SU-DHL-6 (cell line): ENCODE results near the gene CRTC3.

ENCODE experiments used
- EZH2phosphoT487 ChIP-seq: fragments of 200-600 bp; sonication (generic), shearing (Covaris generic); conservative IDR thresholded peaks from 2 replicates; pipeline ENCODE4 v1.6.1; 2018; ENCODE audit warnings: mild to moderate bottlenecking, antibody characterized with exemption, low read length, moderate library complexity, mixed read lengths
- TF ChIP-seq, protein P1 (sequence below): fragments of 200-600 bp; sonication (generic); IDR thresholded peaks from one replicate; pipeline ENCODE4 v1.5.1; 2017; ENCODE audit warnings: antibody characterized with exemption, mild to moderate bottlenecking, low read length, moderate library complexity; ENCODE audit not compliant: insufficient read depth, poor library complexity, severe bottlenecking

DNA sequence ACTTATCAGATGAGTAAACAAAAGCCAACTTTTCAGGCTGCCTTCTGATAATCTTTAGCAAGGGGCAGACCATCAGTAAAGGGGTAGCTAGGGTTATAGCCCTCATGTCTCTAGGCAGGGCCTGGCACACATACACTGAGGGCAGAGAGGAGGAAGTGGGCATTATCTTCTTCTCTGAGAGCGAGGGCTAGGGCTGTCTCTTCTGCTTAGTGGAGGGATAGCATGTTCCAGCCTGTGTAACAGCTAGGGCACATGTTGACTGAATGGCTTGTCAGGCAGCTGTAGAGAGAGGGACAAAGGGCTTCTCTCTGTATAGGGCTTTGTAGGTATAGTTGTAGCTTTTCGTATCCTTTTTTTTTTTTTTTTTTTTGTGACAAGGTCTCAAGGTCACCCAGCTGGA is 17.8 kb downstream of the CRTC3 start:
- TF ChIP-seq, protein P1, sequence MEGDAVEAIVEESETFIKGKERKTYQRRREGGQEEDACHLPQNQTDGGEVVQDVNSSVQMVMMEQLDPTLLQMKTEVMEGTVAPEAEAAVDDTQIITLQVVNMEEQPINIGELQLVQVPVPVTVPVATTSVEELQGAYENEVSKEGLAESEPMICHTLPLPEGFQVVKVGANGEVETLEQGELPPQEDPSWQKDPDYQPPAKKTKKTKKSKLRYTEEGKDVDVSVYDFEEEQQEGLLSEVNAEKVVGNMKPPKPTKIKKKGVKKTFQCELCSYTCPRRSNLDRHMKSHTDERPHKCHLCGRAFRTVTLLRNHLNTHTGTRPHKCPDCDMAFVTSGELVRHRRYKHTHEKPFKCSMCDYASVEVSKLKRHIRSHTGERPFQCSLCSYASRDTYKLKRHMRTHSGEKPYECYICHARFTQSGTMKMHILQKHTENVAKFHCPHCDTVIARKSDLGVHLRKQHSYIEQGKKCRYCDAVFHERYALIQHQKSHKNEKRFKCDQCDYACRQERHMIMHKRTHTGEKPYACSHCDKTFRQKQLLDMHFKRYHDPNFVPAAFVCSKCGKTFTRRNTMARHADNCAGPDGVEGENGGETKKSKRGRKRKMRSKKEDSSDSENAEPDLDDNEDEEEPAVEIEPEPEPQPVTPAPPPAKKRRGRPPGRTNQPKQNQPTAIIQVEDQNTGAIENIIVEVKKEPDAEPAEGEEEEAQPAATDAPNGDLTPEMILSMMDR, result no peak
- no peak for TF ChIP-seq EZH2phosphoT487
